ENCODE data around the gene USP21. TPM values are rescaled to one million over a fixed set of nuclear protein-coding genes. Genes with fewer than 3 reads are reported as not detected.

Gene USP21
- total and polyA plus RNA-seq, 2 of the 13 experiments (the other 11 are each of a cell fraction or from before 2014, with no cell fraction given): 10.1 to 33.1 TPM

- TF ChIP-seq PATZ1 (CRISPR knock-in tag; IDR thresholded peaks at IDR 0.05) (peak; percentile 68; the same call in 1 of the 2 replicates), ETV5 (CRISPR knock-in tag; IDR thresholded peaks at IDR 0.05; ENCODE audit: borderline replicate concordance) (peak; percentile 86), TBX3 (IDR thresholded peaks at IDR 0.05; ENCODE audit: borderline replicate concordance) (no peak), PITX1 (CRISPR knock-in tag; IDR thresholded peaks at IDR 0.05) (0 out of 2 replicates have a peak, but pooled peaks have one; percentile 36), CBX5 (CRISPR knock-in tag; IDR thresholded peaks at IDR 0.05; ENCODE audit: borderline replicate concordance) (peak; percentile 42; the same call in 1 of the 2 replicates), ZNF232 (CRISPR knock-in tag; IDR thresholded peaks at IDR 0.05; ENCODE audit: borderline replicate concordance) (0 out of 2 replicates have a peak, but pooled peaks have one; percentile 69), TGIF2 (CRISPR knock-in tag; IDR thresholded peaks at IDR 0.05) (peak; percentile 39; the same call in 1 of the 2 replicates), ATF7-NPFF (CRISPR knock-in tag; IDR thresholded peaks at IDR 0.05; ENCODE audit: low read depth) (peak; percentile 81), FOSL2 (CRISPR knock-in tag; IDR thresholded peaks at IDR 0.05) (peak; percentile 26; the same call in 1 of the 2 replicates), ZSCAN31 (CRISPR knock-in tag; IDR thresholded peaks at IDR 0.05; ENCODE audit: low read depth) (peak; percentile 66; the same call in 1 of the 2 replicates), DMAP1 (CRISPR knock-in tag; IDR thresholded peaks at IDR 0.05) (peak; percentile 88), ZNF34 (CRISPR knock-in tag; IDR thresholded peaks at IDR 0.05; ENCODE audit: borderline replicate concordance) (no peak), ZNF317 (CRISPR knock-in tag; IDR thresholded peaks at IDR 0.05) (peak; percentile 56; the same call in 1 of the 2 replicates), SRY (CRISPR knock-in tag; IDR thresholded peaks at IDR 0.05) (peak; percentile 73), ZNF230 (CRISPR knock-in tag; IDR thresholded peaks at IDR 0.05) (peak; percentile 19; the same call in 1 of the 2 replicates), CREM (IDR thresholded peaks at IDR 0.05) (peak; percentile 70), CREM (CRISPR knock-in tag; IDR thresholded peaks at IDR 0.05) (peak; percentile 55; the same call in 1 of the 2 replicates), NFE2 (CRISPR knock-in tag; IDR thresholded peaks at IDR 0.05) (no peak), FOXC1 (CRISPR knock-in tag; IDR thresholded peaks at IDR 0.05; ENCODE audit: borderline replicate concordance) (peak; percentile 89; the same call in 1 of the 2 replicates), MXD1 (CRISPR knock-in tag; IDR thresholded peaks at IDR 0.05) (peak; percentile 76; the same call in 1 of the 2 replicates), FOXJ3 (CRISPR knock-in tag; IDR thresholded peaks at IDR 0.05; ENCODE audit: borderline replicate concordance) (peak; percentile 42; the same call in 1 of the 2 replicates), KAT7 (CRISPR knock-in tag; IDR thresholded peaks at IDR 0.05; ENCODE audit: borderline replicate concordance) (no peak)
- TF ChIP-seq, protein P1, sequence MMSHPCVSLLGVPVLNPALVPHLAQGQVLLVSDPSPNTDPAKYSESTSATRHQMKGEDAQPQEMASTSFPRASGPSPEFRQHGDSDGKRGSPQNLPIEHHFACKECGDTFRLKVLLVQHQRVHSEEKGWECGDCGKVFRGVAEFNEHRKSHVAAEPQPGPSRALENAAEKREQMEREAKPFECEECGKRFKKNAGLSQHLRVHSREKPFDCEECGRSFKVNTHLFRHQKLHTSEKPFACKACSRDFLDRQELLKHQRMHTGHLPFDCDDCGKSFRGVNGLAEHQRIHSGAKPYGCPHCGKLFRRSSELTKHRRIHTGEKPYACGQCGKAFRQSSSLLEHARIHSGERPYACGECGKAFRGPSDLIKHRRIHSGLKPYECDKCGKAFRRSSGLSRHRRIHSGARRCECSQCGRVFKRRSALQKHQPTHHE (CRISPR knock-in tag; IDR thresholded peaks at IDR 0.05; ENCODE audit: borderline replicate concordance): peak; percentile 71; the same call in 1 of the 2 replicates
- TF ChIP-seq, protein P2, sequence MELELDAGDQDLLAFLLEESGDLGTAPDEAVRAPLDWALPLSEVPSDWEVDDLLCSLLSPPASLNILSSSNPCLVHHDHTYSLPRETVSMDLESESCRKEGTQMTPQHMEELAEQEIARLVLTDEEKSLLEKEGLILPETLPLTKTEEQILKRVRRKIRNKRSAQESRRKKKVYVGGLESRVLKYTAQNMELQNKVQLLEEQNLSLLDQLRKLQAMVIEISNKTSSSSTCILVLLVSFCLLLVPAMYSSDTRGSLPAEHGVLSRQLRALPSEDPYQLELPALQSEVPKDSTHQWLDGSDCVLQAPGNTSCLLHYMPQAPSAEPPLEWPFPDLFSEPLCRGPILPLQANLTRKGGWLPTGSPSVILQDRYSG (CRISPR knock-in tag; IDR thresholded peaks at IDR 0.05): no peak
These were observed 41.3 kb upstream of the USP21 start, which contains the start of the genes NIT1 and PFDN2 (continued) for GRCh38 chr1:161117759-161118581.
